ENCODE data around the gene C11orf91.
"Not testable (repeated sequence)": the region's sequence is repeated elsewhere in the genome, so short reads cannot be mapped to it uniquely, and the experiment has no call there.

C11orf91 gene

GRCh38 chr11:33733980-33734379, 33.4 kb upstream of the C11orf91 start:
- TF ChIP-seq POLR2A (IDR thresholded peaks at IDR 0.05; ENCODE audit: extremely low read depth, insufficient read length) (no peak), MYC (IDR thresholded peaks at IDR 0.05; ENCODE audit: low read depth, low read length) (no peak), MAX (IDR thresholded peaks at IDR 0.05; ENCODE audit: low read depth, low read length) (no peak), CTCF (IDR thresholded peaks at IDR 0.05; ENCODE audit: low read depth, low read length) (no peak)
- no peak overlapping the region for H3K4me3 ChIP-seq (ENCODE audit: low read depth, low read length)
- no peak for DNase-seq (ENCODE audit: low read depth)

- no peak for TF ChIP-seq CTCF (IDR thresholded peaks at IDR 0.05; ENCODE audit: low read depth, low read length)
- TF ChIP-seq MAX (IDR thresholded peaks at IDR 0.05; ENCODE audit: low read depth, low read length), result no peak
- TF ChIP-seq MYC (IDR thresholded peaks at IDR 0.05; ENCODE audit: low read depth, low read length), result no peak
- no peak for TF ChIP-seq POLR2A (IDR thresholded peaks at IDR 0.05; ENCODE audit: extremely low read depth, insufficient read length)
- H3K4me3 ChIP-seq (ENCODE audit: low read depth, low read length), result no peak overlapping the region
- DNase-seq (ENCODE audit: low read depth), result peak; percentile 74
These were observed 31.3 kb upstream of the C11orf91 start for GRCh38 chr11:33731723-33732531.

GRCh38 chr11:33730716-33731115, 30.1 kb upstream of the C11orf91 start:
- TF ChIP-seq MYC (IDR thresholded peaks at IDR 0.05; ENCODE audit: low read depth, low read length), result no peak
- TF ChIP-seq MAX (IDR thresholded peaks at IDR 0.05; ENCODE audit: low read depth, low read length), result no peak
- no peak for TF ChIP-seq POLR2A (IDR thresholded peaks at IDR 0.05; ENCODE audit: extremely low read depth, insufficient read length)
- TF ChIP-seq CTCF (IDR thresholded peaks at IDR 0.05; ENCODE audit: low read depth, low read length), result no peak
- H3K4me3 ChIP-seq (ENCODE audit: low read depth, low read length), result no peak overlapping the region
- no peak for DNase-seq (ENCODE audit: low read depth)

- H3K4me3 ChIP-seq (ENCODE audit: low read depth, low read length); DNase-seq (ENCODE audit: low read depth): not testable (repeated sequence)
These were observed 28.5 kb upstream of the C11orf91 start for GRCh38 chr11:33729072-33729664.

- H3K4me3 ChIP-seq (ENCODE audit: low read depth, low read length), result not testable (repeated sequence)
These were observed 26.9 kb upstream of the C11orf91 start for GRCh38 chr11:33727539-33727938.

GRCh38 chr11:33725496-33725895, 24.9 kb upstream of the C11orf91 start:
- no peak for DNase-seq (ENCODE audit: low read depth)

More at GRCh38 chr11:33727539-33727938, 26.9 kb upstream of the C11orf91 start:
- DNase-seq (ENCODE audit: low read depth), result not testable (repeated sequence)

More at GRCh38 chr11:33725496-33725895, 24.9 kb upstream of the C11orf91 start:
- H3K4me3 ChIP-seq (ENCODE audit: low read depth, low read length), result no peak overlapping the region
- TF ChIP-seq CTCF (IDR thresholded peaks at IDR 0.05; ENCODE audit: low read depth, low read length) (no peak), MAX (IDR thresholded peaks at IDR 0.05; ENCODE audit: low read depth, low read length) (no peak), POLR2A (IDR thresholded peaks at IDR 0.05; ENCODE audit: extremely low read depth, insufficient read length) (no peak), MYC (IDR thresholded peaks at IDR 0.05; ENCODE audit: low read depth, low read length) (no peak)
